Neural progenitor cell (in vitro differentiated cells): ENCODE measurements around the gene PIGL. TPM values are rescaled to one million over a fixed set of nuclear protein-coding genes. Genes with fewer than 3 reads are reported as not detected.

ENCODE experiments used
- DNase-seq: peaks from one replicate; pipeline ENCODE4 v3.0.0-alpha.2; 2016; ENCODE audit warnings: low spot score
- H2AFZ ChIP-seq: fragments of 200-600 bp; sonication (generic); replicated peaks from 2 replicates; pipeline ENCODE4 v1.6.1; 2016; ENCODE audit warnings: antibody characterized with exemption
- H3F3A ChIP-seq: fragments of 200-600 bp; sonication (generic); 2 replicates; pipeline ENCODE4 v1.6.1; 2016; ENCODE audit warnings: antibody characterized with exemption, low read depth
- H3K27ac ChIP-seq: fragments of 200-600 bp; sonication (generic); 2 replicates; pipeline ENCODE4 v1.5.1; 2016; ENCODE audit warnings: mild to moderate bottlenecking
- H3K27me3 ChIP-seq: fragments of 200-600 bp; sonication (generic); 2 replicates; pipeline ENCODE4 v1.6.1; 2016; ENCODE audit warnings: mild to moderate bottlenecking, moderate library complexity
- H3K36me3 ChIP-seq: fragments of 200-600 bp; sonication (generic); 2 replicates; pipeline ENCODE4 v1.5.1; 2016
- H3K4me1 ChIP-seq: fragments of 200-600 bp; sonication (generic); 2 replicates; pipeline ENCODE4 v1.6.1; 2016; ENCODE audit warnings: mixed run types
- H3K4me2 ChIP-seq: fragments of 200-600 bp; sonication (generic); 2 replicates; pipeline ENCODE4 v1.6.1; 2016
- H3K4me3 ChIP-seq: fragments of 200-600 bp; sonication (generic); 2 replicates; pipeline ENCODE4 v1.5.1; 2016
- H3K79me2 ChIP-seq: fragments of 200-600 bp; sonication (generic); 2 replicates; pipeline ENCODE4 v1.6.1; 2016; ENCODE audit warnings: low read depth
- H3K9ac ChIP-seq: fragments of 200-600 bp; sonication (generic); 2 replicates; pipeline ENCODE4 v1.6.1; 2016
- H3K9me3 ChIP-seq: fragments of 200-600 bp; sonication (generic); 2 replicates; pipeline ENCODE4 v1.5.1; 2016; ENCODE audit warnings: low read depth
- H4K20me1 ChIP-seq: fragments of 200-600 bp; sonication (generic); 2 replicates; pipeline ENCODE4 v1.6.1; 2016; ENCODE audit warnings: low read depth
- H3K27ac Mint-ChIP-seq: 3 replicates; pipeline ENCODE4 v1.8.0; 2021; ENCODE audit warnings: mixed read lengths
- H3K27me3 Mint-ChIP-seq: 2 replicates; pipeline ENCODE4 v1.8.0; 2022; ENCODE audit warnings: low read depth, mild to moderate bottlenecking, inconsistent platforms, moderate library complexity, mixed read lengths; ENCODE audit not compliant: insufficient read depth
- H3K36me3 Mint-ChIP-seq: 3 replicates; pipeline ENCODE4 v1.8.0; 2021; ENCODE audit warnings: mixed read lengths
- H3K4me1 Mint-ChIP-seq: 3 replicates; pipeline ENCODE4 v1.8.0; 2021; ENCODE audit warnings: mixed read lengths
- H3K4me3 Mint-ChIP-seq: 3 replicates; pipeline ENCODE4 v1.8.0; 2021; ENCODE audit warnings: mild to moderate bottlenecking, moderate library complexity, mixed read lengths
- H3K9me3 Mint-ChIP-seq: 3 replicates; pipeline ENCODE4 v1.8.0; 2020; ENCODE audit warnings: mixed read lengths
- CTCF ChIP-seq: fragments of 200-600 bp; sonication (generic); IDR thresholded peaks from 2 replicates; pipeline ENCODE4 v1.5.1; 2017; ENCODE audit warnings: antibody characterized with exemption, mild to moderate bottlenecking
- EZH2 ChIP-seq: fragments of 200-600 bp; sonication (generic); IDR thresholded peaks from 2 replicates; pipeline ENCODE4 v1.6.1; 2017; ENCODE audit warnings: antibody characterized with exemption, mild to moderate bottlenecking, moderate library complexity
- EZH2phosphoT487 ChIP-seq: fragments of 200-600 bp; sonication (generic); IDR thresholded peaks from 2 replicates; pipeline ENCODE4 v1.6.1; 2017; ENCODE audit warnings: antibody characterized with exemption
- total RNA-seq: library from RNA; depleted of rRNA; stranded (reverse); fragments of >200 nt; gene quantifications from 2 replicates; pipeline ENCODE4 v1.2.3, GENCODE V29; 2015; ENCODE audit warnings: low replicate concordance

The PIGL gene
- total RNA-seq, 1 donor from 2014 or later = 57.0 TPM

- peaks cover 24% of the 10 kb centered on the region for H4K20me1 ChIP-seq
- H3K27ac ChIP-seq = peak overlapping the region; percentile 92
- H3K27ac Mint-ChIP-seq = peak overlapping the region; percentile 28
- peak overlapping the region; percentile 86 for H3K4me2 ChIP-seq
- peak overlapping the region; percentile 94 for H3K9ac ChIP-seq
- peaks cover 2% of the 10 kb centered on the region for H3K27me3 Mint-ChIP-seq
- no peaks in the 10 kb centered on the region for H3K27me3 ChIP-seq
- peaks cover 16% of the 10 kb centered on the region for H3K4me1 ChIP-seq
- H2AFZ ChIP-seq = peak overlapping the region; percentile 83
- peak overlapping the region; percentile 93 for H3K4me3 Mint-ChIP-seq
- H3K36me3 Mint-ChIP-seq = peaks cover 5% of the 10 kb centered on the region
- peak overlapping the region; percentile 96 for H3K4me3 ChIP-seq
- no peaks in the 10 kb centered on the region for H3K9me3 ChIP-seq
- peaks cover 20% of the 10 kb centered on the region for H3F3A ChIP-seq
- H3K4me1 Mint-ChIP-seq = peaks cover 23% of the 10 kb centered on the region
- H3K36me3 ChIP-seq = no peaks in the 10 kb centered on the region
- TF ChIP-seq CTCF = no peak
- no peak for TF ChIP-seq EZH2
- no peak for TF ChIP-seq EZH2phosphoT487
- H3K9me3 Mint-ChIP-seq = no peaks in the 10 kb centered on the region
- H3K79me2 ChIP-seq = peaks cover 87% of the 10 kb centered on the region
- DNase-seq = peak; percentile 13
Measured at GRCh38 chr17:16214190-16215001, 2.6 kb upstream of the PIGL start.

- peak; percentile 75 for DNase-seq
- Histone ChIP-seq H3K9me3 (no peaks in the 10 kb centered on the region), H3K9ac (peak overlapping the region; percentile 94), H3F3A (peaks cover 20% of the 10 kb centered on the region), H3K4me2 (peak overlapping the region; percentile 86), H4K20me1 (peaks cover 24% of the 10 kb centered on the region), H3K36me3 (no peaks in the 10 kb centered on the region), H3K27me3 (no peaks in the 10 kb centered on the region), H3K27ac (peak overlapping the region; percentile 92), H3K4me3 (peak overlapping the region; percentile 96), H2AFZ (peak overlapping the region; percentile 83), H3K79me2 (peaks cover 85% of the 10 kb centered on the region), H3K4me1 (peaks cover 16% of the 10 kb centered on the region)
- no peak overlapping the region for H3K27ac Mint-ChIP-seq
- H3K36me3 Mint-ChIP-seq = peaks cover 5% of the 10 kb centered on the region
- peak overlapping the region; percentile 93 for H3K4me3 Mint-ChIP-seq
- no peaks in the 10 kb centered on the region for H3K9me3 Mint-ChIP-seq
- no peak for TF ChIP-seq EZH2
- no peak for TF ChIP-seq EZH2phosphoT487
- TF ChIP-seq CTCF = no peak
- peaks cover 2% of the 10 kb centered on the region for H3K27me3 Mint-ChIP-seq
- H3K4me1 Mint-ChIP-seq = peaks cover 23% of the 10 kb centered on the region
Measured at GRCh38 chr17:16215002-16215272, 2.1 kb upstream of the PIGL start.

- H3K79me2 ChIP-seq = peaks cover 80% of the 10 kb centered on the region
Measured at GRCh38 chr17:16215273-16215964, 1.6 kb upstream of the PIGL start, which contains the start of gene NCOR1. Gene NCOR1 (minus strand): TSS chr17:16215534. CDS start chr17:16194569, 20,965 bp downstream.

More at GRCh38 chr17:16215273-16215964, 1.6 kb upstream of the PIGL start, which contains the start of gene NCOR1:
- H3K36me3 Mint-ChIP-seq = peaks cover 5% of the 10 kb centered on the region
- peak within 1 kb of the TSS; percentile 91 for H3K27ac Mint-ChIP-seq
- H3K4me2 ChIP-seq = peak within 1 kb of the TSS; percentile 86
- peak; percentile 98 for DNase-seq
- H3K4me1 Mint-ChIP-seq = peaks cover 23% of the 10 kb centered on the region
- H3K36me3 ChIP-seq = no peaks in the 10 kb centered on the region
- H3K9ac ChIP-seq = peak within 1 kb of the TSS; percentile 94
- H3F3A ChIP-seq = peaks cover 20% of the 10 kb centered on the region
- H3K4me3 ChIP-seq = peak within 1 kb of the TSS; percentile 96
- H3K27me3 ChIP-seq = no peaks in the 10 kb centered on the region
- peak within 1 kb of the TSS; percentile 83 for H2AFZ ChIP-seq
- H3K9me3 Mint-ChIP-seq = no peaks in the 10 kb centered on the region
- TF ChIP-seq CTCF = peak; percentile 44
- TF ChIP-seq EZH2 = no peak
- H3K4me1 ChIP-seq = peaks cover 16% of the 10 kb centered on the region
- H3K4me3 Mint-ChIP-seq = peak within 1 kb of the TSS; percentile 97
- no peaks in the 10 kb centered on the region for H3K9me3 ChIP-seq
- peak within 1 kb of the TSS; percentile 92 for H3K27ac ChIP-seq
- peaks cover 2% of the 10 kb centered on the region for H3K27me3 Mint-ChIP-seq
- H4K20me1 ChIP-seq = peaks cover 24% of the 10 kb centered on the region
